MCF 10A (cell line): ENCODE results near the gene PDCD1. TPM values are rescaled to one million over a fixed set of nuclear protein-coding genes. Genes with fewer than 3 reads are reported as not detected.
"Not testable (repeated sequence)": the region's sequence is repeated elsewhere in the genome, so short reads cannot be mapped to it uniquely, and the experiment has no call there.

Source experiments
- BruUV-seq: library from RNA; stranded (reverse); fragments of 400-500 nt; replicated peaks from 2 replicates; lab custom pipeline; 2021; lab: Mats Ljungman, UMichigan
- CTCF ChIA-PET: fragments of 300-600 bp; sonication (Branson Sonifier 250); formaldehyde crosslinking; extraction: SDS; loops from one replicate; lab custom pipeline; 2021; ENCODE audit warnings: antibody characterized with exemption, inconsistent platforms; lab: Yijun Ruan, JAX
- POLR2A ChIA-PET: fragments of 300-600, 350-650 bp; sonication (Branson Sonifier 250); formaldehyde crosslinking; extraction: SDS; loops from one replicate; lab custom pipeline; 2020; ENCODE audit warnings: antibody characterized with exemption, inconsistent platforms; lab: Yijun Ruan, JAX
- DNase-seq: peaks from one replicate; pipeline ENCODE4 v3.0.0-alpha.2; 2018; ENCODE audit not compliant: unreplicated experiment
- H3K27ac Mint-ChIP-seq: one replicate; pipeline ENCODE4 v1.8.0; 2022; ENCODE audit warnings: mild to moderate bottlenecking, low read depth, mixed read lengths; ENCODE audit not compliant: unreplicated experiment
- H3K27me3 Mint-ChIP-seq: one replicate; pipeline ENCODE4 v1.8.0; 2022; ENCODE audit warnings: mixed read lengths; ENCODE audit not compliant: insufficient read depth, unreplicated experiment
- H3K36me3 Mint-ChIP-seq: one replicate; pipeline ENCODE4 v1.8.0; 2022; ENCODE audit warnings: mild to moderate bottlenecking, moderate library complexity, mixed read lengths; ENCODE audit not compliant: insufficient read depth, unreplicated experiment
- H3K4me1 Mint-ChIP-seq: one replicate; pipeline ENCODE4 v1.8.0; 2022; ENCODE audit warnings: mixed read lengths; ENCODE audit not compliant: insufficient read depth, unreplicated experiment
- H3K4me3 Mint-ChIP-seq: one replicate; pipeline ENCODE4 v1.8.0; 2022; ENCODE audit warnings: mild to moderate bottlenecking, moderate library complexity, mixed read lengths; ENCODE audit not compliant: unreplicated experiment
- H3K9me3 Mint-ChIP-seq: one replicate; pipeline ENCODE4 v1.8.0; 2022; ENCODE audit warnings: mixed read lengths; ENCODE audit not compliant: unreplicated experiment
- intact Hi-C: fragments of 100-400 bp; cut with micrococcal nuclease; formaldehyde crosslinking; loops from 2 replicates; pipeline ENCODE4 v1.14.1; 2022
- total RNA-seq: library from RNA; stranded (reverse); gene quantifications from 2 replicates; pipeline ENCODE4 v1.2.3, GENCODE V29; 2022
- TF ChIP-seq, protein P1 (sequence below): fragments of 200-600 bp; IDR thresholded peaks from one replicate; pipeline ENCODE4 v1.8.0; 2022; ENCODE audit warnings: antibody characterized with exemption, mild to moderate bottlenecking; ENCODE audit not compliant: unreplicated experiment

The PDCD1 gene
- total RNA-seq, 1 experiment from 2014 or later = not detected

DNA sequence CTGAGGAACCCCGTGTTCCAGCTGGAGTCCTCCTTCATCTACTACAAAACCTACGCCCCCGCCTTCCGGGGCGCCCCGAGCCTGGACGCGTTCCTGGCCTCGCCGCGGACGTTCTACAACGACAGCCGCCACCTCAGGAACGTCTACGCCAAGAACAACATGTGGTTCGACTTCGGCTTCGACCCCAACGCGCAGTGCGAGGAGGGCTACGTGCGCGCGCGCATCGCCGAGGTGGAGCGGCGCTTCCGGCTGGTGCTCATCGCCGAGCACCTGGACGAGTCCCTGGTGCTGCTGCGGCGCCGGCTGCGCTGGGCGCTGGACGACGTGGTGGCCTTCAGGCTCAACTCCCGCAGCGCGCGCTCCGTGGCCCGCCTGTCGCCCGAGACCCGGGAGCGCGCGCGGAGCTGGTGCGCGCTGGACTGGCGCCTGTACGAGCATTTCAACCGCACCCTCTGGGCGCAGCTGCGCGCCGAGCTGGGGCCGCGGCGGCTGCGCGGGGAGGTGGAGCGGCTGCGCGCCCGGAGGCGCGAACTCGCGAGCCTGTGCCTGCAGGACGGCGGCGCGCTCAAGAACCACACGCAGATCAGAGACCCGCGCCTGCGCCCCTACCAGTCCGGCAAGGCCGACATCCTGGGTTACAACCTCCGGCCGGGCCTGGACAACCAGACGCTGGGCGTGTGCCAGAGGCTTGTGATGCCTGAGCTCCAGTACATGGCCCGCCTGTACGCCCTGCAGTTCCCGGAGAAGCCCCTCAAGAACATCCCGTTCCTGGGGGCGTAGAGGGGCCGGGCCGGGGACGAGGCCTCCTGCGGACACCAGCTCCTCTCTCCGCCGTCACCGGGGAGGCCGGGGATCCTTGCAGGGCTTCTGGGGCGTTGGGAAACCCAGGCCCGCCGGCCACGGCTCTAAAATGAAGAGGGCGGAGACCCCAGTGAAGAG is 55.0 kb downstream of the PDCD1 start:
- Mint-ChIP-seq H3K27me3 (no peaks in the 10 kb centered on the region), H3K9me3 (no peaks in the 10 kb centered on the region), H3K4me3 (peak overlapping the region; percentile 60), H3K4me1 (no peaks in the 10 kb centered on the region), H3K27ac (no peak overlapping the region), H3K36me3 (no peaks in the 10 kb centered on the region)
- TF ChIP-seq, protein P1, sequence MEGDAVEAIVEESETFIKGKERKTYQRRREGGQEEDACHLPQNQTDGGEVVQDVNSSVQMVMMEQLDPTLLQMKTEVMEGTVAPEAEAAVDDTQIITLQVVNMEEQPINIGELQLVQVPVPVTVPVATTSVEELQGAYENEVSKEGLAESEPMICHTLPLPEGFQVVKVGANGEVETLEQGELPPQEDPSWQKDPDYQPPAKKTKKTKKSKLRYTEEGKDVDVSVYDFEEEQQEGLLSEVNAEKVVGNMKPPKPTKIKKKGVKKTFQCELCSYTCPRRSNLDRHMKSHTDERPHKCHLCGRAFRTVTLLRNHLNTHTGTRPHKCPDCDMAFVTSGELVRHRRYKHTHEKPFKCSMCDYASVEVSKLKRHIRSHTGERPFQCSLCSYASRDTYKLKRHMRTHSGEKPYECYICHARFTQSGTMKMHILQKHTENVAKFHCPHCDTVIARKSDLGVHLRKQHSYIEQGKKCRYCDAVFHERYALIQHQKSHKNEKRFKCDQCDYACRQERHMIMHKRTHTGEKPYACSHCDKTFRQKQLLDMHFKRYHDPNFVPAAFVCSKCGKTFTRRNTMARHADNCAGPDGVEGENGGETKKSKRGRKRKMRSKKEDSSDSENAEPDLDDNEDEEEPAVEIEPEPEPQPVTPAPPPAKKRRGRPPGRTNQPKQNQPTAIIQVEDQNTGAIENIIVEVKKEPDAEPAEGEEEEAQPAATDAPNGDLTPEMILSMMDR = no peak
- peak; percentile 49 for DNase-seq
- CTCF ChIA-PET = interaction anchor here (0.7 kb wide), 1 partner anchor 120 kb away, joined by 3 read pairs; no protein-coding TSS in a partner anchor
- no TSS peak for BruUV-seq
- POLR2A ChIA-PET = interaction anchor here (0.7 to 1.2 kb wide), 4 partner anchors 11 to 565 kb away, joined by 3 read pairs; partner anchors contain the start of gene ING5
- intact Hi-C loops = no loop called here

DNA sequence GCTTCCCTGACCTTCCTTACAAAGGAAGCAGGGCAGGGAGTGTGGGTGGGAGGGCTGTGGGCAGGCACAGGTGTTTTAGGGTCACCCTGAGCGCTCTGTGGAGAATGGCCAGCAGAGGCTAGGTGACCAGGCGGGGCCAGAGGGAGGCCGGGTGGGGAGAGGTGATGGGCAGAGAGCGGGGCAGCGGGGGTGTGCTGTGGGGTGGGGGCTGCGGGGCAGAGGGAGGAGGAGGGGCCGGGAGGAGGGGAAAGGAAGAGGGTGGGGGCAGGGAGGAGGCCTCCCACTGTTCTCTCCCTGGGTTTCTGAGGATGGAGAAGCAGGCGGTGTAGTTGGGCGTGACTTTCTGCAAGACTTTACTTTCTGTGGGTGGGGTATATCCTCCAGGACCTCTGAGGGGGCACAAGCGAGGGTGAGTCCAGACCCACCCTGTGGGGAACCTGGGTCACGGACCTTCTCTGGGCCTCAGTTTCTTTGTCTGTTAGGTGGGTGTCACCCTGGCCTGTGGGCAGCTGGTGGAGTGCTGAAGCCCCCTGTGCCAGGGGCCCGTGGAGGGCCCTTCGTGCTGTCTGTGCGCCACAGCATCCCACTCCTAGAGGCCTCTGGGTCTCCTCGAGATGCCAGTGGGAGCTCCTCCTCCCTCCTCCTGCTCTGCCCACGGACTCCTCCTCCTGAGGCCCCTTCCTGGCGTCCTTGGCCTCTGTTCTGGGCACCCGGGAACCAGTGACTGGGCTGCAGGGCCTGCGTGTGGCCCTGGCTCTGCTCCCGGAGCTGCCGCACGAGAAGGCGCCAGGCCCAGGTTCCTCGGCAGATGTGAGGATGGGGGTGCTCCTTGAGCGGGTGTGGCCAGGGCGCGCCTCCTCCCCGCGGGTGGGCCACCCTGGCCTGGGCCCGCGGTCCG is 56.0 kb downstream of the PDCD1 start:
- intact Hi-C loops = no loop called here
- ChIA-PET POLR2A (no interaction called here), CTCF (no interaction called here)
- peak overlapping the region; percentile 60 for H3K4me3 Mint-ChIP-seq
- H3K27me3 Mint-ChIP-seq = peaks cover 6% of the 10 kb centered on the region
- no peak for DNase-seq
- no peak overlapping the region for H3K27ac Mint-ChIP-seq
- no peaks in the 10 kb centered on the region for H3K9me3 Mint-ChIP-seq
- no TSS peak for BruUV-seq
- TF ChIP-seq, protein P1 = no peak
- H3K4me1 Mint-ChIP-seq = no peaks in the 10 kb centered on the region
- no peaks in the 10 kb centered on the region for H3K36me3 Mint-ChIP-seq

DNA sequence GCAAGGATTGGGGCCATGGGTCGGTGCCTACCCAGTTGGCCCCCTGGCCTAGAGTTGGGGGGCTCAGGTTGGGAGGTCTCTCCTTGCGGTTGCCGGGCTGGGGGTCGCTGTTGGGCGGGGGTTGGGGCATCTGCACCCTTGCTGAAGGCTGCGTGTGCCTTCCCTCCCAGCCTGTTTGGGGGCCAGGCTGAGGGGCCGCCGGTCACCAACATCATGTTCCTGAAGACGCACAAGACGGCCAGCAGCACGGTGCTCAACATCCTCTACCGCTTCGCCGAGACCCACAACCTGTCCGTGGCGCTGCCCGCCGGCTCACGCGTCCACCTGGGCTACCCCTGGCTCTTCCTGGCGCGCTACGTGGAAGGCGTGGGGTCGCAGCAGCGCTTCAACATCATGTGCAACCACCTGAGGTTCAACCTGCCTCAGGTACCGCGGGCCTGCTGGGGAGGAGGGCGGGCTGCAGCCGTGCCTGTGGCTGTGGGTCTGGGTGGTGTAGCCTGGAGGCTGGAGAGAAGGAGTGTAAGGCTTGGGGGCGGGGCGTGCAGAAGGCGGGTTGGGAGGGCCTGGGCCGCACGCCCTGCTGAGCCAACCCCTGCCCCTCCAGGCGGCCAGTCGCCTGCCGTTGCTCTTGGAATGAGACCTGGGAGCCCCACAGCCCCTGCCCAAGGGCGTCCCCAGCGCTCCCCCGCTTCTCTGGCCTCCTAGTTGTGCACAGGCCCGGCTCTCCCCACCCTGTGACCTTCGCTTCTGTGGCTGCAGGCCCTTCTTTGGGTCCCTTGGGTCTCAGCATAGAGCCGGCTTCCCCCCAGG is 56.9 kb downstream of the PDCD1 start:
- Mint-ChIP-seq H3K36me3 (no peaks in the 10 kb centered on the region), H3K27me3 (peaks cover 14% of the 10 kb centered on the region), H3K9me3 (no peaks in the 10 kb centered on the region), H3K4me3 (no peak overlapping the region), H3K4me1 (no peaks in the 10 kb centered on the region), H3K27ac (no peak overlapping the region)
- DNase-seq = no peak
- POLR2A ChIA-PET = no interaction called here
- intact Hi-C loops = no loop called here
- CTCF ChIA-PET = no interaction called here
- TF ChIP-seq, protein P1 = no peak
- BruUV-seq = no TSS peak

DNA sequence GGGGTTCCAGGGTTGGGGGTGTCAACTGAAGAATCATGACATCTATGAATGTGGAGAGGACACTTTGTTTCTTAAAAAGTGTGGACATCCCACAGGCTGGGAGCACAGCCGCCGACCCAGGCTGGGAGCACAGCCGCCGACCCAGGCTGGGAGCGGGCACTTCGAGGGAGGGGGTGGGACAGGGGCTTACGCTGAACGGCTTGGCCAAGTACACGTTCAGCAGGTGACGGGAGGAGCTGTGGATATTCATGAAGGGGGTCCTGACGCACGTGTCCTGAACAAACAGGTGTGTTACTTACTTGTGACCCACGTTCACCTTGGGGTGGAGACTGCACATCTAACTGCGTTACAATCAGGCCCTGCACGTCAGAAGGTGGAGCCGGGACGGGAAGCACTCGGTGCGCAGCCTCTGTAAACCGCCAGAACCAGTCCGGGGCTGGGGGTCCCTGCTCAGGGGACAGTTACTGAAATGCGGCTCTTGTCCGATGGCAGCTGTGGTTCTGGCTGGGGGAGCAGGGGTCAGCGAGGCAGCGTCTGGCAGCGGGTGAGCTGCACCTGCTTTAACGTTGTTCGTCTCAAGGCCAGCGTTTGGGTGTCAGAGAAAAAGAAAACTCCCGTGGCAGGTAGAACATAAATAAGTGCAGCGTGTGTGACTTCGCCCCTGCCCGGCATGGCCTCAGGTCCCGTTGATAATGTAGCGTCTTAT is 58.3 kb downstream of the PDCD1 start:
- H3K4me1 Mint-ChIP-seq, POLR2A ChIA-PET, H3K27ac Mint-ChIP-seq, H3K9me3 Mint-ChIP-seq, H3K36me3 Mint-ChIP-seq, H3K4me3 Mint-ChIP-seq, BruUV-seq, intact Hi-C loops, CTCF ChIA-PET, DNase-seq: not testable (repeated sequence)
- peaks cover 26% of the 10 kb centered on the region for H3K27me3 Mint-ChIP-seq
